Measurements from ENCODE around the gene AP3S2. TPM values are rescaled to one million over a fixed set of nuclear protein-coding genes. Genes with fewer than 3 reads are reported as not detected.

AP3S2 gene
- total RNA-seq, 1 donor from 2014 or later, result 30.9 TPM

DNA sequence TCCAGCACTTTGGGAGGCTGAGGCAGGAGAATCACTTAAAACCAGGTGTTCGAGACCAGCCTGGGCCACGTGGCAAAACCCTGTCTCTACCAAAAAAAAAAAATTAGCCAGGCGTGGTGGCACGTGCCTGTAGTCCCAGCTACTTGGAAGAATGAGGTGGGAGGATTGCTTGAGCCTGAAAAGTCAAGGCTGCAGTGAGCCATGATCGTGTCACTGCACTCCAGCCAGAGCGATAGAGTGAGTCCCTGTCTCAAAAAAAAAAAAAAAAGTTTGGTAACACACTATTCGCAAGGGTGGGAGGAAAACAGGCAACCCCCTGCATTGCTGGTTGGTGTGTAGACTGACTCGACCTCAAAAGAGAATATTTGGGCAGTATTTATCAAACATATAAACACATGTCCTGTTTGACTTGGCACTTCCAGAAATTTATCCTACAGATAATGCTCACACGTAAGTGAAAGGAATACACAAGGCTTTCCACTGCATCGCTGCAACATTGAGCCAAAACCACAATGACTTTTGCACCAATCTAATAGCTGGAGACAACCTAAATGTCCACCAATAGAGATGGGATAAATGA is 76.0 kb downstream of the AP3S2 start:
- H3K4me1 Mint-ChIP-seq (ENCODE audit: low read depth), result no peaks in the 10 kb centered on the region
- H3K4me3 Mint-ChIP-seq (ENCODE audit: low read depth), result no peak overlapping the region
- DNase-seq (ENCODE audit: low spot score, unreplicated experiment), result no peak
- no peak overlapping the region for H3K27ac Mint-ChIP-seq
- no peak for TF ChIP-seq CTCF (IDR thresholded peaks at IDR 0.05; ENCODE audit: unreplicated experiment)
- peaks cover 4% of the 10 kb centered on the region for H3K9me3 Mint-ChIP-seq (ENCODE audit: low read depth)
- H3K27me3 Mint-ChIP-seq, result peaks cover 52% of the 10 kb centered on the region
- H3K36me3 Mint-ChIP-seq (ENCODE audit: insufficient read depth), result peaks cover 3% of the 10 kb centered on the region

DNA sequence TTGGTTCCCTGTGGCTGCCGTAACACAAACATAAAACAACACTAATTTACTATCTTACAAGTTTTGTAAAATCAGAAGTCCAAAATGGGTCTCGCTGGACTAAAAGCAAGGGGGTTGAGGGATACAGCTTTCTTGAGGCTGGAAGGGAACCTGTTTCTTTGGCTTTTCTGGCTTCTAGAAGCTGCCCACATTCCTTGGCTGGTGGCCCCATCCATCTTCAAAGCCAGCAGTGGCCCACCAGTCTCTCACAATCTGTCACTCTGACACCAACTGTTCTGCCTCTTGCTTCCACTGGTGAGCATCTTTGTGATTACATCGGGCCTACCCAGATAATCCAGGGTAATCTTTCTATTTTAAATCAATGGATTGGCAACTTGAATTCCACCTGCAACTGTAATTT is 78.0 kb downstream of the AP3S2 start:
- no peak for DNase-seq (ENCODE audit: low spot score, unreplicated experiment)
- Mint-ChIP-seq H3K4me1 (ENCODE audit: low read depth) (no peaks in the 10 kb centered on the region), H3K4me3 (ENCODE audit: low read depth) (no peak overlapping the region), H3K36me3 (ENCODE audit: insufficient read depth) (peaks cover 3% of the 10 kb centered on the region), H3K27me3 (peaks cover 42% of the 10 kb centered on the region), H3K9me3 (ENCODE audit: low read depth) (peaks cover 4% of the 10 kb centered on the region), H3K27ac (no peak overlapping the region)
- TF ChIP-seq CTCF (IDR thresholded peaks at IDR 0.05; ENCODE audit: unreplicated experiment), result no peak

DNA sequence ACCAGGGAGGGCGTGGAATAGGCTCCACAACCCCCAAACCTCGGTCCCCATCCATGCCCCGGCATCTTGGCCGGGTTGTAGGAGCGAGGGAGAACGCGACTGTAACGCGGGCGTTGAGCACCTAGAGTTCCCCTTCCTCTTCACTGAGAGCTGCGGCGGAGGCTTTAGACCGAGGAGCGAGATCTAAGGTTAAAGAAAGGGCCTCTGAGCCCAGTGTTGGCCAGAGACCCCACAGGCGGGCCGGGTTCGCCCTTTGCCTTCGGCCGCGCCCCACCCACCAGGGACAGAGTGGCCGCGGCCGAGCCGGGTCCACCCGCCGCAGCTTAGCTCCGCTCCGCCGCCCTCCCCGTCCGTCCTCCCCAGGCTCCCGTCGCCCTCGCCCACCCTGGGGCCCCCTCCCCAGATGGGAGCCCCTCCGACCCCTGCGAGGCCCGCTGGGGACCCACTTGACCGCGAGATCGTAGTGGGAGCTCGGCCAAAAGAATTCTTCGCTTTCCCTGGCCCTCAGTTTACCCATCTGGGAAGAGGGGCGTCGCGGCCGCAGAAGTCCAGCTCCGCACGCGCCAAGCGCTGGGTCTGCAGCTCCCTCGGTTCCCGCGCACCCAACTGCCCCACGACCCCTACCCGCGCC is 79.6 kb downstream of the AP3S2 start:
- DNase-seq (ENCODE audit: low spot score, unreplicated experiment), result no peak

GRCh38 chr15:89813381-89814111 is 80.2 kb downstream of the AP3S2 start:
- peaks cover 4% of the 10 kb centered on the region for H3K9me3 Mint-ChIP-seq (ENCODE audit: low read depth)
- H3K4me3 Mint-ChIP-seq (ENCODE audit: low read depth), result no peak overlapping the region
- H3K36me3 Mint-ChIP-seq (ENCODE audit: insufficient read depth), result peaks cover 3% of the 10 kb centered on the region

More for the DNA sequence above, 79.6 kb downstream of the AP3S2 start:
- Mint-ChIP-seq H3K27me3 (peaks cover 42% of the 10 kb centered on the region), H3K27ac (no peak overlapping the region), H3K36me3 (ENCODE audit: insufficient read depth) (peaks cover 3% of the 10 kb centered on the region), H3K4me3 (ENCODE audit: low read depth) (no peak overlapping the region), H3K9me3 (ENCODE audit: low read depth) (peaks cover 4% of the 10 kb centered on the region), H3K4me1 (ENCODE audit: low read depth) (no peaks in the 10 kb centered on the region)
- no peak for TF ChIP-seq CTCF (IDR thresholded peaks at IDR 0.05; ENCODE audit: unreplicated experiment)

More at GRCh38 chr15:89813381-89814111, 80.2 kb downstream of the AP3S2 start:
- Mint-ChIP-seq H3K27ac (no peak overlapping the region), H3K27me3 (peaks cover 42% of the 10 kb centered on the region), H3K4me1 (ENCODE audit: low read depth) (no peaks in the 10 kb centered on the region)
- TF ChIP-seq CTCF (IDR thresholded peaks at IDR 0.05; ENCODE audit: unreplicated experiment), result no peak
- no peak for DNase-seq (ENCODE audit: low spot score, unreplicated experiment)

Data from progenitor cell of endocrine pancreas (in vitro differentiated cells).